B cell (primary cell): ENCODE data around the gene RIMS3. TPM values are rescaled to one million over a fixed set of nuclear protein-coding genes. Genes with fewer than 3 reads are reported as not detected.

ENCODE experiments used
- ATAC-seq: fragments of 200-7000 bp; cut with Tn5 transposase; one replicate; pipeline ENCODE4 v1.10.0; 2021; ENCODE audit warnings: low read depth, mild to moderate bottlenecking, moderate number of reproducible peaks, moderate library complexity
- CTCF ChIA-PET: fragments of 350-600 bp; sonication (Branson Sonifier 250); formaldehyde crosslinking; loops from one replicate; lab custom pipeline; 2021; ENCODE audit warnings: antibody characterized with exemption, inconsistent platforms; lab: Charles Lee
- POLR2A ChIA-PET: fragments of 350-600 bp; sonication (Branson Sonifier 250); formaldehyde crosslinking; loops from one replicate; lab custom pipeline; 2021; ENCODE audit warnings: antibody characterized with exemption; lab: Charles Lee
- DNase-seq: peaks from one replicate; pipeline ENCODE4 v3.0.0; 2013
- H2AFZ ChIP-seq: 2 replicates; pipeline ENCODE4 v1.6.1; 2012; ENCODE audit warnings: mild to moderate bottlenecking, low read depth, low read length; ENCODE audit not compliant: insufficient read depth, poor library complexity, severe bottlenecking
- H3K27ac ChIP-seq, 2 donors: 1 replicate in 1 of 2; 2 replicates in 1 of 2; pipeline ENCODE4 v1.5.1; 2012 to 2013; ENCODE audit warnings: low read length in 2 of 2, mild to moderate bottlenecking in 2 of 2, moderate library complexity in 1 of 2
- H3K27me3 ChIP-seq, 4 experiments: fragments of 200-600 bp in 1 of 4; sonication (generic) in 1 of 4; replicated peaks in 1 of 4; 1 replicate in 2 of 4; 2 replicates in 2 of 4; pipeline versions ENCODE4 v1.6.1 to v1.7.0; 2013 to 2016; ENCODE audit warnings: low read length in 3 of 4, mild to moderate bottlenecking in 2 of 4, mixed read lengths in 1 of 4, moderate library complexity in 1 of 4; ENCODE audit not compliant: insufficient read depth in 4 of 4, control insufficient read depth in 3 of 4; ENCODE audit errors: control extremely low read depth in 1 of 4
- H3K36me3 ChIP-seq, 2 experiments: replicated peaks in 1 of 2; 1 replicate in 1 of 2; 2 replicates in 1 of 2; pipeline versions ENCODE4 v1.6.1 to v1.7.1; 2013; ENCODE audit warnings: low read length in 1 of 2; ENCODE audit not compliant: insufficient read depth in 2 of 2, control insufficient read depth in 1 of 2; ENCODE audit errors: control extremely low read depth in 1 of 2, extremely low read depth in 1 of 2
- H3K4me1 ChIP-seq, 2 donors: fragments of 200-600 bp in 1 of 2; sonication (generic) in 1 of 2; 1 replicate in 1 of 2; 2 replicates in 1 of 2; pipeline versions ENCODE4 v1.5.1 to v1.6.1; 2013 to 2017; ENCODE audit warnings: low read length in 2 of 2; ENCODE audit not compliant: control insufficient read depth in 2 of 2, insufficient read depth in 2 of 2
- H3K4me2 ChIP-seq: replicated peaks from 2 replicates; pipeline ENCODE3; 2012; ENCODE audit warnings: mild to moderate bottlenecking, low read depth, low read length; ENCODE audit not compliant: poor library complexity, severe bottlenecking
- H3K4me3 ChIP-seq, 5 experiments: fragments of 200-600 bp in 1 of 5; sonication (generic) in 1 of 5; 1 replicate in 3 of 5; 2 replicates in 2 of 5; pipeline versions ENCODE4 v1.5.1 to v1.7.0; 2011 to 2016; ENCODE audit warnings: low read length in 4 of 5, mild to moderate bottlenecking in 4 of 5, low read depth in 2 of 5, control low read depth in 1 of 5, moderate library complexity in 1 of 5; ENCODE audit not compliant: insufficient read depth in 1 of 5; ENCODE audit errors: control extremely low read depth in 1 of 5, extremely low read depth in 1 of 5
- H3K79me2 ChIP-seq: fragments of 200-600 bp; sonication (generic); one replicate; pipeline ENCODE4 v1.6.0; 2016; ENCODE audit warnings: low read length; ENCODE audit not compliant: control insufficient read depth, insufficient read depth
- H3K9ac ChIP-seq: fragments of 200-600 bp; sonication (generic); 2 replicates; pipeline ENCODE4 v1.6.1; 2017; ENCODE audit warnings: mild to moderate bottlenecking, low read length, moderate library complexity
- H3K9me3 ChIP-seq, 3 donors: one replicate each; pipeline versions ENCODE4 v1.6.1 to v1.7.1; 2013; ENCODE audit warnings: low read length in 2 of 3; ENCODE audit not compliant: control insufficient read depth in 2 of 3, insufficient read depth in 1 of 3; ENCODE audit errors: control extremely low read depth in 1 of 3
- H4K20me1 ChIP-seq: 2 replicates; pipeline ENCODE4 v1.6.0; 2012; ENCODE audit warnings: mild to moderate bottlenecking, low read length; ENCODE audit not compliant: insufficient read depth, control insufficient read depth, poor library complexity, severe bottlenecking
- H3K27ac Mint-ChIP-seq: one replicate; pipeline ENCODE4 v1.8.0; 2021; ENCODE audit warnings: mixed read lengths
- H3K27me3 Mint-ChIP-seq: one replicate; pipeline ENCODE4 v1.8.0; 2021; ENCODE audit warnings: mixed read lengths
- H3K4me1 Mint-ChIP-seq: one replicate; pipeline ENCODE4 v1.8.0; 2021; ENCODE audit warnings: mixed read lengths
- H3K4me3 Mint-ChIP-seq: one replicate; pipeline ENCODE4 v1.8.0; 2021; ENCODE audit warnings: mixed read lengths
- H3K9me3 Mint-ChIP-seq: one replicate; pipeline ENCODE4 v1.8.0; 2022; ENCODE audit warnings: mixed read lengths; ENCODE audit not compliant: insufficient read depth
- CTCF ChIP-seq: fragments of 200-600 bp; IDR thresholded peaks from one replicate; pipeline ENCODE4 v1.8.0; 2022; ENCODE audit warnings: antibody characterized with exemption, mild to moderate bottlenecking
- EZH2 ChIP-seq: IDR thresholded peaks from 2 replicates; pipeline ENCODE4 v1.6.1; 2012; ENCODE audit warnings: borderline replicate concordance, low read depth, mild to moderate bottlenecking, moderate library complexity, low read length; ENCODE audit not compliant: insufficient read depth, poor library complexity, severe bottlenecking
- WGBS: methylation state at CpG from one replicate; pipeline ENCODE4 v1.1.5; 2013; ENCODE audit warnings: missing lambda C conversion rate; ENCODE audit not compliant: insufficient coverage; 5-methylcytosine and 5-hydroxymethylcytosine counted together
- intact Hi-C: fragments of 100-400 bp; cut with micrococcal nuclease; formaldehyde crosslinking; loops from one replicate; pipeline ENCODE4 v1.10.0; 2022
- polyA plus RNA-seq: library from polyadenylated mRNA; depleted of rRNA; stranded (reverse); fragments of >200 nt; gene quantifications from 2 replicates; pipeline ENCODE4 v1.2.3, GENCODE V29; 2012
- total RNA-seq, 2 donors: library from RNA; stranded (reverse); fragments of 120-200 nt in 1 of 2; gene quantifications; 1 replicate in 1 of 2; 2 replicates in 1 of 2; pipeline versions ENCODE4 v1.2.3 to v1.2.4, GENCODE V29; 2013 to 2022

RIMS3 gene
- total and polyA plus RNA-seq, 2 donors (not counting 1 experiment from before 2014, with no cell fraction given): 1.1 to 5.4 TPM

- Histone ChIP-seq H3K4me1 (peaks cover 4 to 7% of the 10 kb centered on the region in 2 donors), H3K27me3 (peaks cover 0 to 13% (median 0%) of the 10 kb centered on the region in 4 experiments), H3K4me3 (no peak overlapping the region), H4K20me1 (no peaks in the 10 kb centered on the region), H3K4me2 (no peak overlapping the region), H2AFZ (no peak overlapping the region), H3K27ac (no peak overlapping the region), H3K9me3 (no peaks in the 10 kb centered on the region), H3K9ac (no peak overlapping the region), H3K36me3 (no peaks in the 10 kb centered on the region), H3K79me2 (no peaks in the 10 kb centered on the region)
- ATAC-seq: no peak
- DNase-seq: no peak
- Mint-ChIP-seq H3K9me3 (no peaks in the 10 kb centered on the region), H3K4me3 (no peak overlapping the region), H3K27me3 (no peaks in the 10 kb centered on the region), H3K4me1 (peaks cover 7% of the 10 kb centered on the region), H3K27ac (no peak overlapping the region)
- CTCF ChIA-PET: no interaction called here
- 55% methylated on average over 3 of the region's 3 CpGs for WGBS
- POLR2A ChIA-PET: no interaction called here
- TF ChIP-seq EZH2: no peak
- TF ChIP-seq CTCF: no peak
- intact Hi-C loops: no loop called here
Observed at GRCh38 chr1:40620586-40621210, 44.8 kb downstream of the RIMS3 start.

- H3K4me2 ChIP-seq: no peak overlapping the region
- no peaks in the 10 kb centered on the region for H3K36me3 ChIP-seq
- DNase-seq: no peak
- H3K9ac ChIP-seq: no peak overlapping the region
- Mint-ChIP-seq H3K27ac (no peak overlapping the region), H3K4me1 (peaks cover 3% of the 10 kb centered on the region), H3K27me3 (no peaks in the 10 kb centered on the region), H3K4me3 (no peak overlapping the region), H3K9me3 (no peaks in the 10 kb centered on the region)
- intact Hi-C loops: no loop called here
- H3K9me3 ChIP-seq: no peaks in the 10 kb centered on the region
- H3K27me3 ChIP-seq: peaks cover 0 to 10% (median 0%) of the 10 kb centered on the region in 4 experiments
- no peaks in the 10 kb centered on the region for H3K79me2 ChIP-seq
- TF ChIP-seq EZH2: no peak
- no peak for TF ChIP-seq CTCF
- CTCF ChIA-PET: no interaction called here
- 85% methylated on average over 4 of the region's 5 CpGs for WGBS
- ATAC-seq: no peak
- H2AFZ ChIP-seq: no peak overlapping the region
- no peak overlapping the region for H3K4me3 ChIP-seq
- H3K4me1 ChIP-seq: peaks cover 0 to 2% of the 10 kb centered on the region in 2 donors
- H4K20me1 ChIP-seq: no peaks in the 10 kb centered on the region
- POLR2A ChIA-PET: no interaction called here
- no peak overlapping the region for H3K27ac ChIP-seq
Observed at GRCh38 chr1:40620150-40620549, 45.3 kb downstream of the RIMS3 start.
